PC-3 (cell line): ENCODE results near the gene TRMT5.

Source experiments
- EZH2 ChIP-seq: fragments of 300-600 bp; sonication (generic); IDR thresholded peaks from one replicate; pipeline ENCODE4 v1.6.1; 2017; ENCODE audit warnings: antibody characterized with exemption, mild to moderate bottlenecking, low read length; ENCODE audit not compliant: unreplicated experiment
- TF ChIP-seq, protein P1 (sequence below): fragments of 300-600 bp; sonication (generic); conservative IDR thresholded peaks from 2 replicates; pipeline ENCODE4 v1.5.1; 2017; ENCODE audit warnings: antibody characterized with exemption, low read depth, mild to moderate bottlenecking, low read length

DNA sequence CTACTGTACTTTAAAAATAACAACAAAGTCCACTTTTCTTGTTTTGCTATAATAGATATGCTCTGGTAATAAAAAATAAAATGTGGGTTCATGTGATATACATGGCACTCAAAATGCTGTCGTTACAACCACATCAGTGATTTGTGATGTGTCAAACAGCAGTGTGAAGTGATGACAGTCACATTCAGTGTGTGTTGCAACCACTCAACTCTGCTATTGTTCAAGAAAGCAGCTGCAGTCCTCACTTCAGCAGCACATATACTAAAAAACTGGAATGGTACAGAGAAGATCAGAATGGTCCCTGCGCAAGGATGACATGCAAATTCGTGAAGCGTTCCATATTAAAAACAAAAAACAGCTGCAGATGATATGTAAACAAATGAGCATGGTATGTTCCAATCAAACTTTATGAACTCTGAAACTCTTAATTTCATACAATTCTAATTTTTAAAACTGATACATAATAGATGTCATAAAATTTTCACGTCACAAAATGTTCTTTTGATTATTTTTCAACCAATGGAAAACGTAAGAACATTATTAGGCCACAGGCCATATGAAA, 6.7 kb downstream of the TRMT5 start:
- TF ChIP-seq, protein P1, sequence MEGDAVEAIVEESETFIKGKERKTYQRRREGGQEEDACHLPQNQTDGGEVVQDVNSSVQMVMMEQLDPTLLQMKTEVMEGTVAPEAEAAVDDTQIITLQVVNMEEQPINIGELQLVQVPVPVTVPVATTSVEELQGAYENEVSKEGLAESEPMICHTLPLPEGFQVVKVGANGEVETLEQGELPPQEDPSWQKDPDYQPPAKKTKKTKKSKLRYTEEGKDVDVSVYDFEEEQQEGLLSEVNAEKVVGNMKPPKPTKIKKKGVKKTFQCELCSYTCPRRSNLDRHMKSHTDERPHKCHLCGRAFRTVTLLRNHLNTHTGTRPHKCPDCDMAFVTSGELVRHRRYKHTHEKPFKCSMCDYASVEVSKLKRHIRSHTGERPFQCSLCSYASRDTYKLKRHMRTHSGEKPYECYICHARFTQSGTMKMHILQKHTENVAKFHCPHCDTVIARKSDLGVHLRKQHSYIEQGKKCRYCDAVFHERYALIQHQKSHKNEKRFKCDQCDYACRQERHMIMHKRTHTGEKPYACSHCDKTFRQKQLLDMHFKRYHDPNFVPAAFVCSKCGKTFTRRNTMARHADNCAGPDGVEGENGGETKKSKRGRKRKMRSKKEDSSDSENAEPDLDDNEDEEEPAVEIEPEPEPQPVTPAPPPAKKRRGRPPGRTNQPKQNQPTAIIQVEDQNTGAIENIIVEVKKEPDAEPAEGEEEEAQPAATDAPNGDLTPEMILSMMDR, result no peak
- no peak for TF ChIP-seq EZH2
